Epithelial cell of proximal tubule (primary cell): ENCODE results near the gene RHBDD3. TPM values are rescaled to one million over a fixed set of nuclear protein-coding genes. Genes with fewer than 3 reads are reported as not detected.
"Not testable (repeated sequence)": the region's sequence is repeated elsewhere in the genome, so short reads cannot be mapped to it uniquely, and the experiment has no call there.

Source experiments
- DNase-seq: peaks from one replicate; pipeline ENCODE4 v3.0.0-alpha.2; 2011; ENCODE audit warnings: low read depth
- H3K4me3 ChIP-seq: 2 replicates; pipeline ENCODE4 v1.5.1; 2011; ENCODE audit warnings: low read depth, mild to moderate bottlenecking, low read length
- CTCF ChIP-seq: conservative IDR thresholded peaks from 2 replicates; pipeline ENCODE4 v1.5.1; 2012; ENCODE audit warnings: low read depth, mild to moderate bottlenecking, low read length
- total RNA-seq: library from RNA; depleted of rRNA; stranded (reverse); fragments of >200 nt; gene quantifications from 2 replicates; pipeline ENCODE4 v1.2.3, GENCODE V29; 2015

The RHBDD3 gene
- total RNA-seq, 1 donor from 2014 or later = 28.2 TPM

- no peak for TF ChIP-seq CTCF
- H3K4me3 ChIP-seq = no peak overlapping the region
- no peak for DNase-seq
Measured at GRCh38 chr22:29226351-29226981, 41.3 kb downstream of the RHBDD3 start.

GRCh38 chr22:29225422-29226090 lies 42.2 kb downstream of the RHBDD3 start:
- no peak overlapping the region for H3K4me3 ChIP-seq
- DNase-seq = no peak
- no peak for TF ChIP-seq CTCF

GRCh38 chr22:29224859-29225410 lies 42.8 kb downstream of the RHBDD3 start:
- no peak for DNase-seq
- TF ChIP-seq CTCF = no peak
- no peak overlapping the region for H3K4me3 ChIP-seq

GRCh38 chr22:29224121-29224858 lies 43.5 kb downstream of the RHBDD3 start:
- TF ChIP-seq CTCF = no peak
- DNase-seq = no peak
- no peak overlapping the region for H3K4me3 ChIP-seq

GRCh38 chr22:29219881-29220670 lies 47.7 kb downstream of the RHBDD3 start:
- no peak for TF ChIP-seq CTCF
- no peak for DNase-seq
- H3K4me3 ChIP-seq = no peak overlapping the region

GRCh38 chr22:29219409-29219782 lies 48.4 kb downstream of the RHBDD3 start:
- DNase-seq, H3K4me3 ChIP-seq: not testable (repeated sequence)
